ENCODE data around the gene RYR3.

Gene RYR3

DNA sequence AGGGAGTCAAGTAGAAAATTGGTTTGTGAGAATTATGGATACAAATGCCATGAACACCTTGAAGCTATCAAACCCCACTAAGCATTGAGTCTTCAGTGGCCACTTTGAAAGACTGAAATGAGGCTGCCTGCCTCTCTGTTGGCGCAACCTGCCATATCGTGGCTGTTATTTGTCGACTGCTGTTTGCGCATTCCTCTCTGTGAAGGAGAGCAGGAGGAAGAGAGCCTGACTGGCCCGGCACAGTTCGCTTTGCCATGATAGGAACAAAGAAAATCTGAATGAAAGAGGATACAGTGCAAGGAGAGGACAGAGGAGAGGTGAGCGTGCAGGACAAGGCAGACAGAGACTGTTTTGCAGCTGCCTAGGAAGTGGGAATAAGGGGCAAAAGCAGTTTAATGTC is 289.4 kb downstream of the RYR3 start:
- no peak for DNase-seq

DNA sequence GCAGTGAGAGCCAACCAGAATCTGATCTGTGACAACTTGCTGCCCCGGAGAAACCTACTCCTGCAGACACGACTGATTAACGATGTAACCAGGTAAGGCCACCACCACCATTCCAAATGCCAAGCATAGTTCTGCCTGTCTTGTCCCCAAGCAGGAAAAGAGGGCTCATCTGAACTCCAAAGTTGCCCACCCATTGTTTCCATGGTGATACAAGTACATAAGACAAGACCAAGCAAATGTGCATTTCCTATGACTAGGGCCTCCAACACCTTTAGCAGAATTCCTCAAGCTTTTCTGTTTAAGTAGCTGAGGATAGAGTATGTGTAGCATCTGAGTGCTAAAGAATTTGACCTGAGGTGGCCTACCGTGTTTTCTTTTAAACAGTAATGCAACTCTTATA is 290.7 kb downstream of the RYR3 start:
- no peak for DNase-seq

DNA sequence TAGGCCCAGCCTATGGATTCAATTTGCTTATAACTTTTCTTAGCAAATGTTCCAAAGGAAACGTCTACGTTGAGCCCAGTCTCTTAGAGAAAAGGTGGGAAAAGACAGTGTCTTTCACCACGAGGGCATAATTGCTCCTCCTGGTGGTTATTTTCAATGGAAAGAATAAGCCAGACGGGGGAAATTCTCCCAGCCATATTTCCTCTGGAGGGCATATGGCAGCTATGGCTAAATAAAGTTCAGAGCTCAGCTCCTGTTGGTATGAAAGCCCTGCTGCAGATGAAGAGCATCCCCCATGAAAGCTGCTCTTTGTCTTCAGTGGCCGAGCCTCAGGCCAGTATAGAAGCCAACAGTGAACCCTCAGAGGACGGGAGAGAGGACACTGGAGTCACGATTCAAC is 297.9 kb downstream of the RYR3 start:
- DNase-seq = no peak

DNA sequence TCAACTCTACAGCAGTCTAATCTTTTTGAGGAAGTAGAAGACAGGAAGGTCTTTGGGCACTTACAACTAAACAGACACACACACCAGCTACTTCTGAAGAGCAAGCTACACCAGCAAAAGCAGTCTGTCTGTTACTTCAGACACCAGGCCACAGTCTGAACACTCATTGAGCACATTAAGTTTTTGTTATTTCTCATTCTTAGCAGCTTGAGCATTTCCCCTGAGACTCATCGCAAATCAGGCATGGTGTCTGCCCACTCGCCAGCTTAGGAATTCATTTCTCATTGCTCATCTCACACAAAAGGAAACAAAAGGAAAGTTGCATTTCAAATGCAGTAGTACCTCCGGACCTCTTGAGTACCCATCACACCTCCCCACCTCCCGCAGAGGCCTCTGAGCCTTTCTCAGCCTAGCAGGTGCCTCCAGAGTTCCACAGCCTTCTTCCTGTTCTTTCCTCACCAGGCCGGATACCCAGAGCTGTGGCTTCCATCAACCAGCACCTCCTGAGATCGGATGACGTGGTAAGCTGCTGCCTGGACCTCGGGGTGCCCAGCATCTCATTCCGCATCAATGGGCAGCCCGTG is 302.0 kb downstream of the RYR3 start:
- no peak for DNase-seq

- no peak for DNase-seq
These were observed 305.7 kb downstream of the RYR3 start for GRCh38 chr15:33616475-33616874.

GRCh38 chr15:33618350-33618749 is 307.6 kb downstream of the RYR3 start:
- no peak for DNase-seq

GRCh38 chr15:33621141-33621540 is 310.4 kb downstream of the RYR3 start:
- DNase-seq = no peak

DNA sequence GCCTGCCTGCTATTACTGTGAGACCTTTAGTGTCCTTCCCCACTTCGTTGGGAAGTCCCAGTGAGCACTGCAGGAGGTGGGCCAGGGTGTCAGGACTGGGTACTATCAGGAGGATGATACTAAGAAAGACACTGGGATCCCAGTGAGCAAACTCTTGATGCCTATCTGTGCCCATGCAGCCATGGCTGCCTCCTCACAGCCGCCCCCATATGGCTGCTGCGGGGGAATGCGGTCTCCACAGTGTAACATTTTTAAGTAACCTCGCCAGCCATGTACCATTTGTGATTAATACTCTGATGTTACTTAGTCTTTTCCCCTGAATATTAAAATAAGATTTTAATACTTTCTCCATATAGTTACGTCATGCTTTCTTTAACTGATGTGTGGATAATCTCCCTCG is 312.2 kb downstream of the RYR3 start:
- DNase-seq = no peak

GRCh38 chr15:33624439-33624838 is 313.7 kb downstream of the RYR3 start:
- no peak for DNase-seq

DNA sequence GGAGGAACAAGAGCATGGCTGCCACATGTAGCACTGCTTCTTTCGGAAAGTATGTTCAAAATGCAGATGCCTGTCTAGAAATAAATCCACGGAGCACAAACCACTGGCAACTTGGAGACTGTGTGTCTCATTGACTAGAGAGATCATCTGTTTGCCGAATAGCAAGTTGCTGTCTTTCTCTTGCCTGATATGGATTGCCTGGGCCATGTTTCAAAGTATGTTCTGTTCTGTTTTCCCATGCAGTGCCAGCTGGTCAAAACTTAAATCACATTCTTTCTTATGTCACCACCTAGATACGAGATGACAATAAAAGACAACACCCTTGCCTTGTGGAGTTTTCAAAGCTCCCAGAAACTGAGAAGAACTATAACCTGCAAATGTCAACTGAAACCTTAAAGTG is 318.9 kb downstream of the RYR3 start:
- no peak for DNase-seq

GRCh38 chr15:33636234-33636633 is 325.5 kb downstream of the RYR3 start:
- no peak for DNase-seq

- no peak for DNase-seq
These were observed 326.2 kb downstream of the RYR3 start for GRCh38 chr15:33636958-33637357.

DNA sequence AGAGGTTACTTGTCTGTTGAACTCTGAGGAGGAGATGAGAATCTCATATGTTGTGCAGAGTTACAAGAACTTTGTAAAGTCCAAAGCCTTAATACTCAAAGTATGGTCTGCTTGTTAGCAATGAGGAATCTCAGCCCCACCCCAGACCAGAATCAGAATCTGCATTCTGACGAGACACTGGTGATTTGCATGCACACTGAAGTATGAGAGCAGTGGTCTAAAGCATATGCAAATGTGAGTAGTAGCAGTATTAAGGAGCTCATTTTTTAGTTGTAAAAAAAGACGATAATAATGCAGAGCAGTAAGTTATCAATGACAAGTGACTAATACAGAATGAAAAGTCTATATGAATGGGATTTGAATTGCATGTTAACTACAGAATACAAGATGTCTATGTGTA is 327.7 kb downstream of the RYR3 start:
- DNase-seq = no peak

GRCh38 chr15:33639051-33639450 is 328.3 kb downstream of the RYR3 start:
- no peak for DNase-seq

- DNase-seq = no peak
These were observed 328.7 kb downstream of the RYR3 start for GRCh38 chr15:33639456-33639855.

GRCh38 chr15:33639978-33640377 is 329.2 kb downstream of the RYR3 start:
- no peak for DNase-seq

- DNase-seq = no peak
These were observed 330.3 kb downstream of the RYR3 start for GRCh38 chr15:33641069-33641468.

- DNase-seq = no peak
These were observed 333.5 kb downstream of the RYR3 start for GRCh38 chr15:33644304-33644703.

DNA sequence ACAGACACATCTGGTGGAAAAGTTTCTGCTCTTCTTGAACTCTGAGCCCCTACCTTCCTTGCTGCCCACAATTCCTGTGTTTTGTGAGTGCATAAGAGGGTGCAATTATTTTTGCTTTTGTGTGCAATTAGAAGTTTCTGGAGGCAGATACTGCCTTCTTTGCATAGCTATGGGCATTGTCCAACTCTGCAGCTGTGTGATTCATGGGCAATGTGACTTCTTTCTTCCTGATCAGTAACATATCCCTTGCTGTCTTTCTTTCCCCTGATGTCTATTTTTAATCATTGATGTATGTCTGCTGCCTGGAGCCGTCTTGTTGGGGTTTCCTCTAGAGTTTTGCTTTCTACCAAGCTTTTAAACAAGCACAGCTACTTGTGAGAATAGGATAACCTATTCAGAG is 336.0 kb downstream of the RYR3 start:
- no peak for DNase-seq

DNA sequence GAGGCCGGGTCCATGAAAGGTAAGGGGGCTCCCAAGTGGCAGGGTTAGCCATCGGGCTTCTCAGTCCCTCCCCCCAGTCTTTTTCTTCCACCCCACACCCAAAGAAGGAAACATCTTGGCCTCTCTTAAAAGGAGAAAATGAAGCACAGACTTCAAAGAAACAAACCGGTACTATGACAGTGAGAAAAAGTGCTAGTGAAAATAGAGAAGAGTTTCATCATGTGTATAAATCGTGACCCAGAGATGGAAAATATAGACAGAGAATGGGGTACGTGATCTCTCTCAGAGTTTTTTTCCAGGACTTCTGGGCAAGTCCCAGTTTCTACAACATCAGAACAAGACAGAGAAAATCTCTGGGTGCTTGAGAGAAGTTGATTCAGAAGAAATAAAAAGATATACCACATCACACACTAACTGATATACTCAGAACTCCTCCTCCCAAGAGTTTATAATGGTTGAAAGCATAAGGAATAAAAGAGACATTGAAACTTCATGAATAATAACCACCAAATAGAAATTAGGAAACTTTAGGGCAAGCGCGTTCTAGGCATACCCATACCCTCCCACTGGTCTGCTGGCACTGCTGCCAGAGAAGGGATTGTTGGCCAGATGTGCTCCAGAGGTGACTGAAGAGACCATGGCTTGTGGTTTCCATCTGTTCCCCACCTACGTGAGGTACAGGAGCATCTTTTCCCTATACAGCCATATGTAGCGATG is 338.6 kb downstream of the RYR3 start:
- DNase-seq = no peak

DNA sequence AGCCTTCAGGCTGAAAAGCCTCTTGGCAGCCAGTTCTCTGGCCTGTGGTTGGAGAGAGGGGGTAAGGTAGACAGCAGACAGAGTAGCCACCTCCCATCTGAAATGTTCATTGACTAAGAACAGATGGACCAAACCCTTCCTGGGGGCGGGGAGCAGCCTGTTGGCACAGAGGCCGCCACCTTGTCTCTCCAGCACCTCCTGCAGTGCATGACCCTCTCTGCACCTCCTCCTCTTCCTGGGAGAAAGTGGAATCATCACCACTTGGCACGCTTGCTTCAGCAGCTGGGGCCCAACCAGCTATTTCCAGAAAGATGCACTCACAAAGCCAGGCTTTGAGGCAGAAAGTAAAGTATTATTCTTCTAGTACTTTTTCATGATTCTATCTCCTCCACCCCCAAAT is 344.1 kb downstream of the RYR3 start:
- DNase-seq = no peak

- no peak for DNase-seq
These were observed 344.7 kb downstream of the RYR3 start for GRCh38 chr15:33655488-33655887.

DNA sequence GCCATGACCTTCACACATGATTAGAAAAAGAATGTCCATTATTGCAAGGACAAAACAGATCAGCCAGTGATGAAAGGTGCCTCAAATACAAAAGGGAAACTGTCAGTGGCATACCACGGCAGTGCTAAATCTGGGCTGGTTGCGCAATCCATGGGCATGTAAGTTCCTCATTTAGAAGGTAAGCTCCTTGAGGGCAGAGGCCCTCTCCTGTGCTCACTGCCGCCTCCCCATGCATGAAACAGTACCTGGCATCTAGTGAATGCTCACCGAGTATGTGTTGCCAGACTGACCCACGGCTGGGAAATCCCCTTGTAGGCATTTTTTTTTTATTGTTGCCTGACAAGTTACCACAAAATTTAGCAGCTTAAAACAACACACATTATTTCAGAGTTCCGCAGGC is 345.4 kb downstream of the RYR3 start:
- no peak for DNase-seq

- DNase-seq = no peak
These were observed 349.4 kb downstream of the RYR3 start for GRCh38 chr15:33660151-33660550.

DNA sequence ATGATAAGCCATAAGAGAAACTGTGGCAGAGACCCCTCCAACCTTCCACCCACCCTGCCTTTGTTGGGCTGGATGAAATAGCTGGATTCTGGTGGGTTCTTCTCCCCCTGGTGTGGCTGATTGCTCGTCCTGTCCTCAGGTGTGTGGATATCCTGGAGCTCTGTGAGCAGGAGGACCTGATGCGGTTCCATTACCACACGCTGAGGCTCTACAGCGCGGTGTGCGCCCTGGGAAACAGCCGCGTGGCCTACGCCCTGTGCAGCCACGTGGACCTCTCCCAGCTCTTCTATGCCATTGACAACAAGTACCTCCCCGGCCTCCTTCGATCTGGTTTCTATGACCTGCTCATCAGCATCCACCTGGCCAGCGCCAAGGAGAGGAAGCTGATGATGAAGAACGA is 351.2 kb downstream of the RYR3 start:
- no peak for DNase-seq
